ENCODE measurements around the gene ZCCHC4. TPM values are rescaled to one million over a fixed set of nuclear protein-coding genes. Genes with fewer than 3 reads are reported as not detected.

The ZCCHC4 gene
- total RNA-seq, 1 donor from 2014 or later = 9.0 TPM

- H3K4me1 Mint-ChIP-seq (ENCODE audit: unreplicated experiment) = no peaks in the 10 kb centered on the region
- no peaks in the 10 kb centered on the region for H3K27me3 Mint-ChIP-seq (ENCODE audit: unreplicated experiment)
- no peak for DNase-seq (ENCODE audit: low spot score)
- no peak for TF ChIP-seq CTCF (IDR thresholded peaks at IDR 0.05; ENCODE audit: unreplicated experiment)
- H3K27ac Mint-ChIP-seq (ENCODE audit: unreplicated experiment) = no peak overlapping the region
- no peaks in the 10 kb centered on the region for H3K9me3 Mint-ChIP-seq (ENCODE audit: unreplicated experiment)
- no peak overlapping the region for H3K4me3 Mint-ChIP-seq (ENCODE audit: unreplicated experiment)
- H3K36me3 Mint-ChIP-seq (ENCODE audit: low read depth, unreplicated experiment) = no peaks in the 10 kb centered on the region
These were observed 12.9 kb upstream of the ZCCHC4 start for GRCh38 chr4:25299476-25300203.

GRCh38 chr4:25301471-25301870 lies 11.1 kb upstream of the ZCCHC4 start:
- H3K27me3 Mint-ChIP-seq (ENCODE audit: unreplicated experiment) = no peaks in the 10 kb centered on the region
- H3K9me3 Mint-ChIP-seq (ENCODE audit: unreplicated experiment) = no peaks in the 10 kb centered on the region
- DNase-seq (ENCODE audit: low spot score) = no peak
- no peaks in the 10 kb centered on the region for H3K4me1 Mint-ChIP-seq (ENCODE audit: unreplicated experiment)
- H3K4me3 Mint-ChIP-seq (ENCODE audit: unreplicated experiment) = no peak overlapping the region
- H3K36me3 Mint-ChIP-seq (ENCODE audit: low read depth, unreplicated experiment) = no peaks in the 10 kb centered on the region
- TF ChIP-seq CTCF (IDR thresholded peaks at IDR 0.05; ENCODE audit: unreplicated experiment) = no peak
- no peak overlapping the region for H3K27ac Mint-ChIP-seq (ENCODE audit: unreplicated experiment)

GRCh38 chr4:25302626-25303025 lies 9.9 kb upstream of the ZCCHC4 start:
- no peak for TF ChIP-seq CTCF (IDR thresholded peaks at IDR 0.05; ENCODE audit: unreplicated experiment)
- no peaks in the 10 kb centered on the region for H3K36me3 Mint-ChIP-seq (ENCODE audit: low read depth, unreplicated experiment)
- no peaks in the 10 kb centered on the region for H3K4me1 Mint-ChIP-seq (ENCODE audit: unreplicated experiment)
- no peak overlapping the region for H3K4me3 Mint-ChIP-seq (ENCODE audit: unreplicated experiment)
- DNase-seq (ENCODE audit: low spot score) = no peak
- no peaks in the 10 kb centered on the region for H3K9me3 Mint-ChIP-seq (ENCODE audit: unreplicated experiment)
- H3K27me3 Mint-ChIP-seq (ENCODE audit: unreplicated experiment) = no peaks in the 10 kb centered on the region
- H3K27ac Mint-ChIP-seq (ENCODE audit: unreplicated experiment) = no peak overlapping the region

- no peak for TF ChIP-seq CTCF (IDR thresholded peaks at IDR 0.05; ENCODE audit: unreplicated experiment)
- Mint-ChIP-seq H3K27me3 (ENCODE audit: unreplicated experiment) (no peaks in the 10 kb centered on the region), H3K4me1 (ENCODE audit: unreplicated experiment) (no peaks in the 10 kb centered on the region), H3K36me3 (ENCODE audit: low read depth, unreplicated experiment) (no peaks in the 10 kb centered on the region), H3K9me3 (ENCODE audit: unreplicated experiment) (no peaks in the 10 kb centered on the region), H3K4me3 (ENCODE audit: unreplicated experiment) (no peak overlapping the region), H3K27ac (ENCODE audit: unreplicated experiment) (no peak overlapping the region)
- no peak for DNase-seq (ENCODE audit: low spot score)
These were observed 9.0 kb upstream of the ZCCHC4 start for GRCh38 chr4:25303578-25303977.

GRCh38 chr4:25306518-25307057 lies 6.0 kb upstream of the ZCCHC4 start:
- no peaks in the 10 kb centered on the region for H3K27me3 Mint-ChIP-seq (ENCODE audit: unreplicated experiment)
- no peaks in the 10 kb centered on the region for H3K4me1 Mint-ChIP-seq (ENCODE audit: unreplicated experiment)
- no peak for TF ChIP-seq CTCF (IDR thresholded peaks at IDR 0.05; ENCODE audit: unreplicated experiment)
- no peak overlapping the region for H3K4me3 Mint-ChIP-seq (ENCODE audit: unreplicated experiment)
- no peak for DNase-seq (ENCODE audit: low spot score)
- H3K36me3 Mint-ChIP-seq (ENCODE audit: low read depth, unreplicated experiment) = no peaks in the 10 kb centered on the region
- no peak overlapping the region for H3K27ac Mint-ChIP-seq (ENCODE audit: unreplicated experiment)
- H3K9me3 Mint-ChIP-seq (ENCODE audit: unreplicated experiment) = no peaks in the 10 kb centered on the region
